HepG2 (cell line): ENCODE data around the gene SHLD1. TPM values are rescaled to one million over a fixed set of nuclear protein-coding genes. Genes with fewer than 3 reads are reported as not detected.

Experiments used
- EEA1 ChIP-seq: sonication (generic); formaldehyde crosslinking; IDR thresholded peaks from 2 replicates; pipeline ENCODE4 v1.5.1; 2020; ENCODE audit warnings: mild to moderate bottlenecking, missing genetic modification reagents, borderline replicate concordance
- ELF3 ChIP-seq: IDR thresholded peaks from 2 replicates; pipeline ENCODE4 v1.6.1; 2016; ENCODE audit warnings: missing genetic modification reagents, missing compliant biosample characterization
- HDAC1 ChIP-seq: sonication (generic); formaldehyde crosslinking; IDR thresholded peaks from 2 replicates; pipeline ENCODE4 v1.5.1; 2020; ENCODE audit warnings: mild to moderate bottlenecking, missing genetic modification reagents
- HHEX ChIP-seq: IDR thresholded peaks from 2 replicates; pipeline ENCODE4 v1.6.1; 2016; ENCODE audit warnings: control low read depth
- NFAT5 ChIP-seq: sonication (generic); formaldehyde crosslinking; IDR thresholded peaks from 2 replicates; pipeline ENCODE4 v1.4.0; 2020; ENCODE audit warnings: missing genetic modification reagents
- NR2F2 ChIP-seq: IDR thresholded peaks from 2 replicates; pipeline ENCODE4 v1.6.1; 2012; ENCODE audit warnings: low read depth, inconsistent platforms, borderline replicate concordance
- PAX8 ChIP-seq: sonication (generic); formaldehyde crosslinking; IDR thresholded peaks from 2 replicates; pipeline ENCODE4 v1.8.0; 2022; ENCODE audit warnings: mild to moderate bottlenecking, missing genetic modification reagents, borderline replicate concordance
- THAP7 ChIP-seq: sonication (generic); formaldehyde crosslinking; IDR thresholded peaks from 2 replicates; pipeline ENCODE4 v1.8.1; 2023; ENCODE audit warnings: mild to moderate bottlenecking, missing genetic modification reagents
- ZFP82 ChIP-seq: sonication (generic); formaldehyde crosslinking; IDR thresholded peaks from 2 replicates; pipeline ENCODE4 v1.5.1; 2020; ENCODE audit warnings: mild to moderate bottlenecking, missing genetic modification reagents, borderline replicate concordance
- ZFY ChIP-seq: sonication (generic); formaldehyde crosslinking; IDR thresholded peaks from 2 replicates; pipeline ENCODE4 v1.4.0; 2020; ENCODE audit warnings: missing genetic modification reagents
- ZMAT5 ChIP-seq: sonication (generic); formaldehyde crosslinking; IDR thresholded peaks from 2 replicates; pipeline ENCODE4 v1.5.0; 2020; ENCODE audit warnings: mild to moderate bottlenecking, low read depth, missing genetic modification reagents, borderline replicate concordance
- ZNF275 ChIP-seq: sonication (generic); formaldehyde crosslinking; IDR thresholded peaks from 2 replicates; pipeline ENCODE4 v1.8.0; 2022; ENCODE audit warnings: missing genetic modification reagents, mild to moderate bottlenecking, inconsistent platforms, borderline replicate concordance
- ZNF563 ChIP-seq: sonication (generic); formaldehyde crosslinking; IDR thresholded peaks from 2 replicates; pipeline ENCODE4 v1.8.0; 2022; ENCODE audit warnings: mild to moderate bottlenecking, moderate library complexity, missing genetic modification reagents
- ZNF646 ChIP-seq: sonication (generic); formaldehyde crosslinking; IDR thresholded peaks from 2 replicates; pipeline ENCODE4 v1.9.0; 2021; ENCODE audit warnings: mild to moderate bottlenecking, missing genetic modification reagents
- polyA plus RNA-seq, 8 experiments: library from polyadenylated mRNA; depleted of rRNA in 3 of 8; stranded (reverse) in 7 of 8; unstranded in 1 of 8; fragments of >200 nt; fragmentation: Illumina TruSeq in 4 of 8; extraction: Trizol in 4 of 8; gene quantifications; 2 replicates each; pipeline versions ENCODE4 v1.2.1 to v1.2.3, GENCODE V29; 2011 to 2016; ENCODE audit warnings: low read depth in 4 of 8, missing spikeins in 1 of 8, mixed read lengths in 1 of 8; ENCODE audit not compliant: insufficient read depth in 1 of 8
- total RNA-seq, 5 experiments: library from RNA; depleted of rRNA; stranded (reverse); fragments of >200 nt; fragmentation: Illumina TruSeq; extraction: Trizol; gene quantifications; 2 replicates each; pipeline ENCODE4 v1.2.3, GENCODE V29; 2016; ENCODE audit warnings: low read depth in 1 of 5

SHLD1 gene
- total and polyA plus RNA-seq, 2 of the 13 experiments (the other 11 are each of a cell fraction or from before 2014, with no cell fraction given) = 8.9 to 10.0 TPM

- TF ChIP-seq ZFY (CRISPR knock-in tag) = peak; percentile 16
- TF ChIP-seq THAP7 = no peak
- no peak for TF ChIP-seq NFAT5 (CRISPR knock-in tag)
- TF ChIP-seq PAX8 (CRISPR knock-in tag) = no peak
- no peak for TF ChIP-seq ZFP82 (CRISPR knock-in tag)
- TF ChIP-seq ZNF275 = no peak
- no peak for TF ChIP-seq EEA1
- TF ChIP-seq ZNF646 (CRISPR knock-in tag) = peak; percentile 28; the same call in 1 of the 2 replicates
- peak; percentile 86 for TF ChIP-seq HHEX (CRISPR knock-in tag)
- no peak for TF ChIP-seq ZMAT5
- TF ChIP-seq NR2F2 = peak; percentile 66; the same call in 1 of the 2 replicates
- no peak for TF ChIP-seq ZNF563 (CRISPR knock-in tag)
- peak; percentile 77 for TF ChIP-seq HDAC1 (CRISPR knock-in tag)
- TF ChIP-seq ELF3 (CRISPR knock-in tag) = peak; percentile 98
Measured at GRCh38 chr20:5779071-5779900, 29.1 kb downstream of the SHLD1 start (continued).
